Measurements from ENCODE around the gene HNRNPLL. TPM values are rescaled to one million over a fixed set of nuclear protein-coding genes. Genes with fewer than 3 reads are reported as not detected.
"Not testable (repeated sequence)": the region's sequence is repeated elsewhere in the genome, so short reads cannot be mapped to it uniquely, and the experiment has no call there.

HNRNPLL gene
- total RNA-seq, 4 donors from 2014 or later: 35.6 to 100 (median 55.4) TPM

DNA sequence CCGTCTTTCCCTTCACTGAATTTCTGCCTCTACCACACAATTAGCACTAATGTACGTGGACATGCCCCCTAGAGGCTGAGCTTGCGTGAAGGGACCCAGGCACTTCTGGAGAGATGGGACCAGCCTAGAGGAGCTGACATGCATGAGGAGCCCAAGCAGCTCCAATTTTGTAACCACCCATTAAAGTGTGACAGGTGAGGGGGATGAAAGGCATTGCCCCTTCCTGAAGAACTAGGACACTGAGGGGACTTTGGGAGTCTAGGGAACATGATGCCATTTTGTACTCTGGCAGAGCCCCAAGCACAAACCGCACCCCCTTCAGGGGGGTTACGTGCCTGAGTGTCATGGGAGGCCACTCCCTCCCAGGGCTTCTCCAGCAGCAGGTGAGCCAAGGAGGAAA is 63.6 kb downstream of the HNRNPLL start:
- no peaks in the 10 kb centered on the region for H3K9me3 ChIP-seq
- TF ChIP-seq, protein P1, sequence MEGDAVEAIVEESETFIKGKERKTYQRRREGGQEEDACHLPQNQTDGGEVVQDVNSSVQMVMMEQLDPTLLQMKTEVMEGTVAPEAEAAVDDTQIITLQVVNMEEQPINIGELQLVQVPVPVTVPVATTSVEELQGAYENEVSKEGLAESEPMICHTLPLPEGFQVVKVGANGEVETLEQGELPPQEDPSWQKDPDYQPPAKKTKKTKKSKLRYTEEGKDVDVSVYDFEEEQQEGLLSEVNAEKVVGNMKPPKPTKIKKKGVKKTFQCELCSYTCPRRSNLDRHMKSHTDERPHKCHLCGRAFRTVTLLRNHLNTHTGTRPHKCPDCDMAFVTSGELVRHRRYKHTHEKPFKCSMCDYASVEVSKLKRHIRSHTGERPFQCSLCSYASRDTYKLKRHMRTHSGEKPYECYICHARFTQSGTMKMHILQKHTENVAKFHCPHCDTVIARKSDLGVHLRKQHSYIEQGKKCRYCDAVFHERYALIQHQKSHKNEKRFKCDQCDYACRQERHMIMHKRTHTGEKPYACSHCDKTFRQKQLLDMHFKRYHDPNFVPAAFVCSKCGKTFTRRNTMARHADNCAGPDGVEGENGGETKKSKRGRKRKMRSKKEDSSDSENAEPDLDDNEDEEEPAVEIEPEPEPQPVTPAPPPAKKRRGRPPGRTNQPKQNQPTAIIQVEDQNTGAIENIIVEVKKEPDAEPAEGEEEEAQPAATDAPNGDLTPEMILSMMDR (IDR thresholded peaks at IDR 0.05): no peak
- TF ChIP-seq POLR2A (IDR thresholded peaks at IDR 0.05): no peak
- no peak overlapping the region for H3K4me3 ChIP-seq
- H3K36me3 ChIP-seq: no peaks in the 10 kb centered on the region
- intact Hi-C loops (cut with DNase I; ENCODE audit: low total_unique reads): loop anchor here (10.0 kb wide), 1 partner anchor 206 kb away; no protein-coding TSS in a partner anchor
- H3K4me1 ChIP-seq: no peaks in the 10 kb centered on the region
- H3K27ac ChIP-seq: no peak overlapping the region
- H3K27me3 ChIP-seq: no peaks in the 10 kb centered on the region
- DNase-seq: no peak

DNA sequence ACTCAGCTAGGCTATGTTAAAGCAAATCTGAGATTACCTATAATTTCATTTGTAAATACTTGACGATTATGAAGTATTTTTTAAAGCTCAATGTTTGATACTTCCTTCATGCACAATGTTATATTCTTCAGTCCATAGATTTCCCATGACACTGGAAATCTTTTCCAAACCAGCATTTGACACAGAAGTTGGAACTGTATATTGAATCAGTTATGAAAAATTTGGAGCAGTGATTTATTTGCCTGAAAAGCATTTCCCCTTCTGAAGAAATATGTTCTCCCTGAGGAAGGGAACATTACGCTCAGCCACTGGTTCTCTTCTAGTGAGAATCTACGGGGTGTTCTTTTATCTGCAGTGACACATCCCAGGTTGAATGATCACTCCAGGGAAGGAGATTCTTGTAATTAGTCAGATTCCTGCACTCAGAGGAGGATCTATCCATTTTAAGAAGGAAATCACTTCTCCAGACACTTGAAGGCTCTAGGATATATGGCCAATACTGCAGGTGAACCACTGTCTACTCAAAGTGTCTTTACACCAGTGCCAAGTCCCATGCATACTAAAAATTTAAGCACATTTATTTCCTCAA is 64.7 kb downstream of the HNRNPLL start:
- Histone ChIP-seq H3K36me3 (no peaks in the 10 kb centered on the region), H3K27ac (no peak overlapping the region), H3K9me3 (no peaks in the 10 kb centered on the region), H3K4me3 (no peak overlapping the region), H3K4me1 (peaks cover 0 to 2% of the 10 kb centered on the region in 2 donors), H3K27me3 (no peaks in the 10 kb centered on the region)
- TF ChIP-seq POLR2A (IDR thresholded peaks at IDR 0.05): no peak
- TF ChIP-seq, protein P1 (IDR thresholded peaks at IDR 0.05): no peak
- no peak for DNase-seq
- intact Hi-C loops (cut with DNase I; ENCODE audit: low total_unique reads): loop anchor here (10.0 kb wide), 1 partner anchor 207 kb away; no protein-coding TSS in a partner anchor

DNA sequence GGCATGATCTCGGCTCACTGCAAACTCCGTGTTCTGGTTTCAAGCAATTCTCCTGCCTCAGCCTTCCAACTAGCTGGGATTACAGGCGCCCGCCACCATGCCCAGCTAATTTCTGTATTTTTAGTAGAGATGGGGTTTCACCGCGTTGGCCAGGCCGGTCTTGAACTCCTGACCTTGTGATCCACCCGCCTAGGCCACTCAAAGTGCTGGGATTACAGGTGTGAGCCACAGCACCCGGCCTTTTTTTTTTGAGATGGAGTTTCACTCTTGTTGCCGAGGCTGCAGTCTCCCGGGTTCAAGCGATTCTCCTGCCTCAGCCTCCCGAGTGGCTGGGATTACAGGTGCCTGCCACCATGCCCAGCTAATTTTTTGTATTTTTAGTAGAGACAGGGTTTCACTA is 65.4 kb downstream of the HNRNPLL start:
- not testable (repeated sequence) for H3K9me3 ChIP-seq, H3K4me3 ChIP-seq, H3K4me1 ChIP-seq, H3K27me3 ChIP-seq, DNase-seq, H3K36me3 ChIP-seq, H3K27ac ChIP-seq
- intact Hi-C loops (cut with DNase I; ENCODE audit: low total_unique reads): loop anchor here (10.0 kb wide), 1 partner anchor 208 kb away; no protein-coding TSS in a partner anchor

DNA sequence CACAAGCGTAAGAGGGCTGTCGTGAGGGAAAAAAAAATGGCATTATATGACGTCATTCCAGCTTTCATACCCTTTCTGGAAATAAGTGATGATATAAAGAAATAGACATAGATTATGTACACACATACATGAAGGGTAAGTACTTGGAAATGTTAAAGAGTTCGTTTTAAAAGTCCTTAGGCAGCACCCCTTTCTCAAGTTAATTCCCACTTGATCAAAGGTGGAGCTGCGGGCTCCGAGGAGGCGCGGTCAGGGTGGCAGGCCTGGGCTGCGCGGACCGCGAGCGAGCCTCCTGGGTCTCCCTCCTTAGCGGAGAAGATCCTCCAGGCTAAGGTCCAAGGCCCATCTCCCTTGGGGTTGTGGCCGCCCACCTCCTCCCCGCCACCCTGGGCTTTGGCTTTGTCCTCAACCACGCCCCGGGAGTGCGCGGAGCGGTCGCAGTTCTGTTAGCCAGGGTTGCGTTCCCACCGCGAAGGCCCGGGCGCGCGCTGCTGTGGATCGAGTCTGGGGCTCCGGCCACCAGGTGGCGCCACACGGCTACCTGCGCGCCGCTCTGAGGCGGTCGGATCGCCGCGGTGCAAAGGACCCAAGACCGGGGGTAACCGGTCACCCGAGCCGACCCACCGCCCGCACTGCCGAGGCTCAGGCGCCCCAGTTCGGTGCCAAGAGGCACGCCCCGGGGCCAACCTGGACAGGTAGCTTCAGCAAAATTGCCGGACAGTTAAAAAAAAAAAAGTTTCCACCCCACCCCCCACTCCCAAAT is 66.8 kb downstream of the HNRNPLL start:
- no peaks in the 10 kb centered on the region for H3K36me3 ChIP-seq
- DNase-seq: peak; percentile 86
- TF ChIP-seq POLR2A (IDR thresholded peaks at IDR 0.05): peak in 1 of 2 donors; percentile 41
- TF ChIP-seq, protein P1 (IDR thresholded peaks at IDR 0.05): peak; percentile 87 to 95 (median 91)
- peak overlapping the region; percentile 45 to 50 for H3K4me3 ChIP-seq
- no peaks in the 10 kb centered on the region for H3K27me3 ChIP-seq
- H3K9me3 ChIP-seq: no peaks in the 10 kb centered on the region
- peak overlapping the region; percentile 77 to 87 for H3K27ac ChIP-seq
- peaks cover 0 to 4% of the 10 kb centered on the region in 2 donors for H3K4me1 ChIP-seq
- intact Hi-C loops (cut with DNase I; ENCODE audit: low total_unique reads): loop anchor here (10.0 kb wide), 1 partner anchor 209 kb away; no protein-coding TSS in a partner anchor

DNA sequence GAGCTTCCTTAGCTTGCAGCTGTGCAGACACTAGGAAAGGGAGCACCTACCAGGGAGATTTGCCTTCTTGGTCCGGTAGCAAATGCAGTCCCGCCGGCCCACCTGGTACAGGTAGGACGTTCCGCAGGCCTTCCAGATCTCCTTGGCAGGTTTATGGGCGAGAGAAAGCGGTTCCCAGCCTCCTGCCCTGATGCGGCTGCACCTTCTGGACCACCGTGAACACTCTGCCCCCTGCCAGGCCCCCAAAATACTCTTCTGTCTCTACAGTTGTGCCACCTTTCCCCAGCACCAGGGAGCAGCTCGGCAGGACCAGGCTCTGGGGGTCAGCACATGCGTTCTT is 67.4 kb downstream of the HNRNPLL start:
- intact Hi-C loops (cut with DNase I; ENCODE audit: low total_unique reads): loop anchor here (10.0 kb wide), 1 partner anchor 209 kb away; no protein-coding TSS in a partner anchor
- H3K9me3 ChIP-seq: no peaks in the 10 kb centered on the region
- no peak for DNase-seq
- H3K36me3 ChIP-seq: no peaks in the 10 kb centered on the region
- H3K27me3 ChIP-seq: no peaks in the 10 kb centered on the region
- H3K4me1 ChIP-seq: peaks cover 0 to 4% of the 10 kb centered on the region in 2 donors
- TF ChIP-seq, protein P1 (IDR thresholded peaks at IDR 0.05): no peak
- TF ChIP-seq POLR2A (IDR thresholded peaks at IDR 0.05): no peak
- H3K27ac ChIP-seq: peak overlapping the region; percentile 77 to 87
- H3K4me3 ChIP-seq: peak overlapping the region; percentile 45 to 50

All from uterus (tissue), 4 donors.